Peyer's patch (tissue), 4 donors: ENCODE measurements around the gene KCNQ5. TPM values are rescaled to one million over a fixed set of nuclear protein-coding genes. Genes with fewer than 3 reads are reported as not detected.

Experiments
- DNase-seq, 3 donors: peaks; one replicate each; pipeline ENCODE4 v3.0.0-alpha.2; 2017 to 2019
- H3K27ac ChIP-seq, 4 donors: fragments of 200-600 bp; sonication (generic); one replicate each; pipeline ENCODE4 v1.5.1; 2016 to 2019
- H3K27me3 ChIP-seq, 2 donors: fragments of 200-600 bp; sonication (generic); one replicate each; pipeline ENCODE4 v1.5.1; 2019
- H3K36me3 ChIP-seq, 3 donors: fragments of 200-600 bp; sonication (generic); one replicate each; pipeline ENCODE4 v1.5.1; 2016 to 2019
- H3K4me1 ChIP-seq, 4 donors: fragments of 200-600 bp; sonication (generic); one replicate each; pipeline ENCODE4 v1.5.1; 2016 to 2019
- H3K4me3 ChIP-seq, 4 donors: fragments of 200-600 bp; sonication (generic); 1 replicate in 3 of 4; 2 replicates in 1 of 4; pipeline ENCODE4 v1.5.1; 2016 to 2019; ENCODE audit warnings: mild to moderate bottlenecking in 1 of 4
- H3K9me3 ChIP-seq, 4 donors: fragments of 200-600 bp; sonication (generic); one replicate each; pipeline ENCODE4 v1.5.1; 2016 to 2019; ENCODE audit warnings: mild to moderate bottlenecking in 1 of 4
- CTCF ChIP-seq, 6 experiments: fragments of 450-650 bp in 4 of 6; fragments of 200-600 bp in 2 of 6; sonication (generic) in 1 of 6; IDR thresholded peaks; one replicate each; pipeline ENCODE4 v1.5.1; 2017 to 2019; ENCODE audit warnings: antibody characterized with exemption in 6 of 6, mild to moderate bottlenecking in 3 of 6, moderate library complexity in 1 of 6
- POLR2A ChIP-seq, 2 donors: fragments of 450-650 bp; IDR thresholded peaks; one replicate each; pipeline ENCODE4 v1.5.1; 2017; ENCODE audit warnings: antibody characterized with exemption in 2 of 2, mild to moderate bottlenecking in 2 of 2, moderate library complexity in 2 of 2
- total RNA-seq, 4 donors: library from RNA; depleted of rRNA; stranded (reverse); fragments of >200 nt; gene quantifications; one replicate each; pipeline ENCODE4 v1.1.0, GENCODE V29; 2016

Gene KCNQ5
- total RNA-seq, 4 donors from 2014 or later: 0.27 to 5.0 (median 0.38) TPM; not detected in 1

GRCh38 chr6:72850469-72850868 is 228.6 kb downstream of the KCNQ5 start:
- no peaks in the 10 kb centered on the region for H3K4me1 ChIP-seq
- H3K36me3 ChIP-seq: no peaks in the 10 kb centered on the region
- H3K27me3 ChIP-seq: no peaks in the 10 kb centered on the region
- TF ChIP-seq POLR2A (IDR thresholded peaks at IDR 0.05) (no peak), CTCF (IDR thresholded peaks at IDR 0.05) (no peak)
- no peak overlapping the region for H3K4me3 ChIP-seq
- no peak overlapping the region for H3K27ac ChIP-seq
- no peak for DNase-seq
- H3K9me3 ChIP-seq: no peaks in the 10 kb centered on the region

GRCh38 chr6:72855471-72855870 is 233.6 kb downstream of the KCNQ5 start:
- Histone ChIP-seq H3K9me3 (no peaks in the 10 kb centered on the region), H3K27ac (no peak overlapping the region)

GRCh38 chr6:72856801-72857200 is 234.9 kb downstream of the KCNQ5 start:
- TF ChIP-seq CTCF (IDR thresholded peaks at IDR 0.05) (no peak), POLR2A (IDR thresholded peaks at IDR 0.05) (no peak)
- Histone ChIP-seq H3K4me1 (no peaks in the 10 kb centered on the region), H3K9me3 (no peaks in the 10 kb centered on the region), H3K4me3 (no peak overlapping the region), H3K27ac (no peak overlapping the region), H3K27me3 (no peaks in the 10 kb centered on the region), H3K36me3 (no peaks in the 10 kb centered on the region)
- no peak for DNase-seq

More at GRCh38 chr6:72855471-72855870, 233.6 kb downstream of the KCNQ5 start:
- Histone ChIP-seq H3K4me3 (no peak overlapping the region), H3K27me3 (no peaks in the 10 kb centered on the region), H3K36me3 (no peaks in the 10 kb centered on the region), H3K4me1 (no peaks in the 10 kb centered on the region)
- TF ChIP-seq CTCF (IDR thresholded peaks at IDR 0.05) (no peak), POLR2A (IDR thresholded peaks at IDR 0.05) (no peak)
- DNase-seq: no peak

- H3K27ac ChIP-seq: no peak overlapping the region
- TF ChIP-seq POLR2A (IDR thresholded peaks at IDR 0.05) (no peak), CTCF (IDR thresholded peaks at IDR 0.05) (no peak)
- H3K27me3 ChIP-seq: no peaks in the 10 kb centered on the region
- H3K36me3 ChIP-seq: no peaks in the 10 kb centered on the region
- no peaks in the 10 kb centered on the region for H3K9me3 ChIP-seq
- H3K4me3 ChIP-seq: no peak overlapping the region
- no peaks in the 10 kb centered on the region for H3K4me1 ChIP-seq
- DNase-seq: no peak
Measured at GRCh38 chr6:72857791-72858585, 236.1 kb downstream of the KCNQ5 start.

- Histone ChIP-seq H3K4me1 (no peaks in the 10 kb centered on the region), H3K27me3 (no peaks in the 10 kb centered on the region), H3K36me3 (no peaks in the 10 kb centered on the region), H3K4me3 (no peak overlapping the region), H3K9me3 (no peaks in the 10 kb centered on the region), H3K27ac (no peak overlapping the region)
- TF ChIP-seq POLR2A (IDR thresholded peaks at IDR 0.05) (no peak), CTCF (IDR thresholded peaks at IDR 0.05) (no peak)
- DNase-seq: no peak
Measured at GRCh38 chr6:72861059-72861458, 239.2 kb downstream of the KCNQ5 start.
